ENCODE data around the gene HTR3D.
A peak's percentile ranks its signal among the peaks of the same experiment; 100 is the strongest.
"Not testable (repeated sequence)": the region's sequence is repeated elsewhere in the genome, so short reads cannot be mapped to it uniquely, and the experiment has no call there.

HTR3D gene

GRCh38 chr3:184030536-184030935 lies 1.0 kb upstream of the HTR3D start:
- no peak overlapping the region for H3K4me3 ChIP-seq (ENCODE audit: low read length)
- TF ChIP-seq CTCF (conservative IDR thresholded peaks at IDR 0.05; ENCODE audit: low read length) = no peak
- no peak for DNase-seq (ENCODE audit: low read depth)

- no peak for TF ChIP-seq CTCF (conservative IDR thresholded peaks at IDR 0.05; ENCODE audit: low read length)
- no peak for DNase-seq (ENCODE audit: low read depth)
- no peak overlapping the region for H3K4me3 ChIP-seq (ENCODE audit: low read length)
Measured at GRCh38 chr3:184037816-184038215, 6.3 kb downstream of the HTR3D start.

GRCh38 chr3:184038307-184038706 lies 6.8 kb downstream of the HTR3D start:
- not testable (repeated sequence) for DNase-seq (ENCODE audit: low read depth); H3K4me3 ChIP-seq (ENCODE audit: low read length)

- DNase-seq (ENCODE audit: low read depth) = peak; percentile 4
- no peak overlapping the region for H3K4me3 ChIP-seq (ENCODE audit: low read length)
- no peak for TF ChIP-seq CTCF (conservative IDR thresholded peaks at IDR 0.05; ENCODE audit: low read length)
Measured at GRCh38 chr3:184039414-184039813, 7.9 kb downstream of the HTR3D start.

GRCh38 chr3:184040010-184040409 lies 8.5 kb downstream of the HTR3D start:
- H3K4me3 ChIP-seq (ENCODE audit: low read length) = no peak overlapping the region
- TF ChIP-seq CTCF (conservative IDR thresholded peaks at IDR 0.05; ENCODE audit: low read length) = peak; percentile 53
- peak; percentile 38 for DNase-seq (ENCODE audit: low read depth)

GRCh38 chr3:184042617-184043016 lies 11.1 kb downstream of the HTR3D start:
- no peak overlapping the region for H3K4me3 ChIP-seq (ENCODE audit: low read length)
- no peak for TF ChIP-seq CTCF (conservative IDR thresholded peaks at IDR 0.05; ENCODE audit: low read length)
- DNase-seq (ENCODE audit: low read depth) = no peak

GRCh38 chr3:184045995-184046394 lies 14.5 kb downstream of the HTR3D start:
- no peak for TF ChIP-seq CTCF (conservative IDR thresholded peaks at IDR 0.05; ENCODE audit: low read length)
- no peak for DNase-seq (ENCODE audit: low read depth)
- no peak overlapping the region for H3K4me3 ChIP-seq (ENCODE audit: low read length)

- TF ChIP-seq CTCF (conservative IDR thresholded peaks at IDR 0.05; ENCODE audit: low read length) = no peak
- no peak overlapping the region for H3K4me3 ChIP-seq (ENCODE audit: low read length)
- no peak for DNase-seq (ENCODE audit: low read depth)
Measured at GRCh38 chr3:184050217-184050847, 18.8 kb downstream of the HTR3D start.
